Suprapubic skin (tissue), 3 donors: ENCODE data around the gene DTNB.

ENCODE experiments used
- CTCF ChIP-seq, 2 donors: fragments of 200-600 bp in 1 of 2; fragments of 450-650 bp in 1 of 2; sonication (generic) in 1 of 2; IDR thresholded peaks; one replicate each; pipeline ENCODE4 v1.5.1; 2016 to 2019; ENCODE audit warnings: antibody characterized with exemption in 2 of 2, mild to moderate bottlenecking in 1 of 2, moderate library complexity in 1 of 2
- POLR2A ChIP-seq, 2 donors: fragments of 450-650 bp; IDR thresholded peaks; one replicate each; pipeline ENCODE4 v1.6.1; 2017; ENCODE audit warnings: antibody characterized with exemption in 2 of 2, mild to moderate bottlenecking in 2 of 2, moderate library complexity in 2 of 2

GRCh38 chr2:25330937-25331336 is 342.4 kb downstream of the DTNB start:
- no peak for TF ChIP-seq POLR2A (IDR thresholded peaks at IDR 0.05)
- no peak for TF ChIP-seq CTCF (IDR thresholded peaks at IDR 0.05)
